Lower leg skin (tissue), 3 donors: ENCODE results near the gene MRPL41.

Experiments used
- POLR2A ChIP-seq, 2 donors: fragments of 450-650 bp; IDR thresholded peaks; one replicate each; pipeline ENCODE4 v1.6.1; 2016 to 2017; ENCODE audit warnings: antibody characterized with exemption in 2 of 2, mild to moderate bottlenecking in 1 of 2, moderate library complexity in 1 of 2
- TF ChIP-seq, protein P1 (sequence below), 3 donors: fragments of 450-650 bp; IDR thresholded peaks; one replicate each; pipeline ENCODE4 v1.5.1; 2016; ENCODE audit warnings: antibody characterized with exemption in 3 of 3, mild to moderate bottlenecking in 3 of 3, moderate library complexity in 2 of 3

DNA sequence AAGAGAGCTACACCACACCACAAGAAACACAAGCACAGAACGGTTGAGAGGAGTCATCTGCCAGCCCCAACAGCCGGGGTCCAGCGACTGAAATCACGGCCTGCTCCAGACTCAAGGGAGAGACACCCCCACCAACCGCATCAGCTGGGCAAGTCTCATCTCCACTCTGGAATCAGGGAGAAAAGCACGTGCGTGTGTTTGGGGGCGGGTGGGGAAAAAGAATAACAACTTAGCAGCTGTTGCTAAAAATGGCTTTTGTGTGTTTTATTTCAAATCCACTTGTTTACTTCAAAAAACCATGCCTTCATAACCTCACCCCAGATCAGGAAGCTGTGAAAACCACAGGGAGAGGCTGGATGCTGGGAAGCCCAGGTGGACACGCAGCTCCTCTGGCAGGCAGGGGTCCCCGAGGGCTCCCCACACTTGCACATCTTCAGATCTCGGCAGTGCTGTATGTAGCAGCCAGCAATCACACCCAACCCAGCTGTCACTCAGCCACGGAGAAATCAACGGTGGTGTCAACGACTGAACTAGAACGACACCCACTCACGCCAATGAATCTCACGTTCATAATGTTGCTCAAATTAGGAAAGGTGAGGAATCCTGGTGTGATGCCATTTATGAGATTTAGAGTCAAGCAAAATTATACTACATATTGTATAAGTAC lies 20.4 kb upstream of the MRPL41 start:
- TF ChIP-seq, protein P1, sequence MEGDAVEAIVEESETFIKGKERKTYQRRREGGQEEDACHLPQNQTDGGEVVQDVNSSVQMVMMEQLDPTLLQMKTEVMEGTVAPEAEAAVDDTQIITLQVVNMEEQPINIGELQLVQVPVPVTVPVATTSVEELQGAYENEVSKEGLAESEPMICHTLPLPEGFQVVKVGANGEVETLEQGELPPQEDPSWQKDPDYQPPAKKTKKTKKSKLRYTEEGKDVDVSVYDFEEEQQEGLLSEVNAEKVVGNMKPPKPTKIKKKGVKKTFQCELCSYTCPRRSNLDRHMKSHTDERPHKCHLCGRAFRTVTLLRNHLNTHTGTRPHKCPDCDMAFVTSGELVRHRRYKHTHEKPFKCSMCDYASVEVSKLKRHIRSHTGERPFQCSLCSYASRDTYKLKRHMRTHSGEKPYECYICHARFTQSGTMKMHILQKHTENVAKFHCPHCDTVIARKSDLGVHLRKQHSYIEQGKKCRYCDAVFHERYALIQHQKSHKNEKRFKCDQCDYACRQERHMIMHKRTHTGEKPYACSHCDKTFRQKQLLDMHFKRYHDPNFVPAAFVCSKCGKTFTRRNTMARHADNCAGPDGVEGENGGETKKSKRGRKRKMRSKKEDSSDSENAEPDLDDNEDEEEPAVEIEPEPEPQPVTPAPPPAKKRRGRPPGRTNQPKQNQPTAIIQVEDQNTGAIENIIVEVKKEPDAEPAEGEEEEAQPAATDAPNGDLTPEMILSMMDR (IDR thresholded peaks at IDR 0.05), result no peak
- TF ChIP-seq POLR2A (IDR thresholded peaks at IDR 0.05), result no peak
